A549 (cell line): ENCODE measurements around the gene BCAS3. TPM values are rescaled to one million over a fixed set of nuclear protein-coding genes. Genes with fewer than 3 reads are reported as not detected.

ENCODE experiments used
- ATAC-seq, 2 experiments: fragments of 200-7000 bp in 1 of 2; fragments of >200 bp in 1 of 2; cut with Nextera tagmentation in 1 of 2; cut with Tn5 transposase in 1 of 2; 3 replicates each; pipeline versions ENCODE4 v1.8.0 to v1.9.1; 2018 to 2020; ENCODE audit warnings: mild to moderate bottlenecking in 1 of 2, moderate library complexity in 1 of 2
- CTCF ChIA-PET: fragments of 300-600 bp; sonication (Branson Sonifier 250); formaldehyde crosslinking; extraction: SDS; loops from one replicate; lab custom pipeline; 2021; ENCODE audit warnings: antibody characterized with exemption, inconsistent platforms; lab: Yijun Ruan, JAX
- POLR2A ChIA-PET: fragments of 350-600 bp; formaldehyde crosslinking; extraction: SDS; loops from one replicate; lab custom pipeline; 2021; ENCODE audit warnings: antibody characterized with exemption, inconsistent platforms; lab: Yijun Ruan, JAX
- DNase-seq, 2 experiments: peaks; one replicate each; pipeline versions ENCODE4 v3.0.0 to v3.0.0-alpha.2; 2011 to 2016; ENCODE audit warnings: low read depth in 1 of 2, low spot score in 1 of 2
- FAIRE-seq: peaks from 2 replicates; lab custom pipeline; 2011; peaks lifted over from hg19 to GRCh38; lab: Jason Lieb, UNC
- H3K27ac ChIP-seq, 2 experiments: fragments of >200 bp; sonication (Bioruptor Twin); formaldehyde crosslinking; 3 replicates each; pipeline ENCODE4 v1.5.1; 2016 to 2017
- H3K4me1 ChIP-seq: fragments of >200 bp; sonication (Bioruptor Twin); formaldehyde crosslinking; 3 replicates; pipeline ENCODE4 v1.6.1; 2016
- H3K4me2 ChIP-seq: fragments of >200 bp; sonication (Bioruptor Twin); formaldehyde crosslinking; 3 replicates; pipeline ENCODE4 v1.6.1; 2016
- H3K4me3 ChIP-seq: fragments of >200 bp; sonication (Bioruptor Twin); formaldehyde crosslinking; 3 replicates; pipeline ENCODE4 v1.5.1; 2016
- H3K9me3 ChIP-seq: fragments of >200 bp; sonication (Bioruptor Twin); formaldehyde crosslinking; 3 replicates; pipeline ENCODE4 v1.6.1; 2016
- BHLHE40 ChIP-seq: IDR thresholded peaks from 2 replicates; pipeline ENCODE4 v1.6.1; 2012; ENCODE audit warnings: low read depth, low read length, inconsistent platforms
- CHD4 ChIP-seq: fragments of 200-600 bp; sonication (generic); IDR thresholded peaks from 2 replicates; pipeline ENCODE4 v1.6.1; 2016; ENCODE audit warnings: antibody characterized with exemption, mild to moderate bottlenecking, borderline replicate concordance
- ELK1 ChIP-seq: fragments of 150-350 bp; IDR thresholded peaks from 2 replicates; pipeline ENCODE4 v1.6.1; 2014; ENCODE audit warnings: low read depth, mild to moderate bottlenecking, low read length
- EP300 ChIP-seq, 2 experiments: fragments of >200 bp; sonication (Bioruptor Twin); formaldehyde crosslinking; IDR thresholded peaks; 2 replicates in 1 of 2; 3 replicates in 1 of 2; pipeline ENCODE4 v1.6.1; 2016 to 2017
- ESRRA ChIP-seq: fragments of 150-350 bp; IDR thresholded peaks from 2 replicates; pipeline ENCODE4 v1.6.1; 2014; ENCODE audit warnings: mild to moderate bottlenecking, low read length, borderline replicate concordance
- FOSB ChIP-seq: fragments of 250-450 bp; sonication (Bioruptor Pico); IDR thresholded peaks from 2 replicates; pipeline ENCODE4 v1.5.0; 2020; ENCODE audit warnings: mild to moderate bottlenecking, moderate library complexity
- FOSL2 ChIP-seq, 2 experiments: fragments of 450-650 bp in 1 of 2; fragments of >200 bp in 1 of 2; sonication (Bioruptor Twin) in 1 of 2; formaldehyde crosslinking; IDR thresholded peaks; 2 replicates each; pipeline versions ENCODE4 v1.5.0 to v1.6.1; 2016 to 2020; ENCODE audit warnings: mild to moderate bottlenecking in 1 of 2, moderate library complexity in 1 of 2
- JUN ChIP-seq, 2 experiments: fragments of >200 bp; sonication (Bioruptor Twin); formaldehyde crosslinking; IDR thresholded peaks; 2 replicates in 1 of 2; 3 replicates in 1 of 2; pipeline ENCODE4 v1.6.1; 2016 to 2017
- KDM1A ChIP-seq: fragments of 200-600 bp; sonication (generic); IDR thresholded peaks from 2 replicates; pipeline ENCODE4 v1.6.1; 2016; ENCODE audit warnings: low read depth, mild to moderate bottlenecking
- MAZ ChIP-seq: fragments of 150-350 bp; IDR thresholded peaks from 2 replicates; pipeline ENCODE4 v1.6.1; 2014; ENCODE audit warnings: antibody characterized with exemption, low read depth, low read length, borderline replicate concordance
- MYC ChIP-seq: IDR thresholded peaks from 2 replicates; pipeline ENCODE4 v1.6.1; 2012; ENCODE audit warnings: mild to moderate bottlenecking, inconsistent platforms, low read length, improper control_type of control experiment, borderline replicate concordance
- NFE2L2 ChIP-seq: fragments of 150-350 bp; conservative IDR thresholded peaks from 2 replicates; pipeline ENCODE4 v1.6.1; 2014; ENCODE audit warnings: low read length
- POLR2AphosphoS2 ChIP-seq: conservative IDR thresholded peaks from 2 replicates; pipeline ENCODE4 v1.6.1; 2012; ENCODE audit warnings: low read length, improper control_type of control experiment, inconsistent platforms
- RAD21 ChIP-seq, 2 experiments: fragments of >200 bp in 1 of 2; sonication (Bioruptor Twin) in 1 of 2; formaldehyde crosslinking in 1 of 2; IDR thresholded peaks in 1 of 2; conservative IDR thresholded peaks in 1 of 2; 2 replicates in 1 of 2; 3 replicates in 1 of 2; pipeline ENCODE4 v1.6.1; 2012 to 2018; ENCODE audit warnings: inconsistent platforms in 1 of 2
- RFX5 ChIP-seq: fragments of 450-650 bp; IDR thresholded peaks from 2 replicates; pipeline ENCODE4 v1.7.1; 2014; ENCODE audit warnings: antibody characterized with exemption, mild to moderate bottlenecking, moderate library complexity
- SMC3 ChIP-seq: fragments of >200 bp; sonication (Bioruptor Twin); formaldehyde crosslinking; IDR thresholded peaks from 3 replicates; pipeline ENCODE4 v1.6.1; 2018; ENCODE audit warnings: inconsistent platforms
- TFCP2L1 ChIP-seq: fragments of 250-450 bp; sonication (Bioruptor Pico); IDR thresholded peaks from 2 replicates; pipeline ENCODE4 v1.5.0; 2021; ENCODE audit warnings: mild to moderate bottlenecking
- ZC3H11A ChIP-seq: fragments of 450-650 bp; IDR thresholded peaks from 2 replicates; pipeline ENCODE4 v1.6.1; 2014; ENCODE audit warnings: antibody characterized with exemption, mild to moderate bottlenecking
- ZFP36 ChIP-seq: fragments of 450-650 bp; IDR thresholded peaks from 2 replicates; pipeline ENCODE4 v1.6.1; 2014; ENCODE audit warnings: borderline replicate concordance; ENCODE audit not compliant: partially characterized antibody
- ZNF302 ChIP-seq: fragments of 250-450 bp; sonication (Bioruptor Pico); IDR thresholded peaks from 2 replicates; pipeline ENCODE4 v1.9.0; 2021; ENCODE audit warnings: inconsistent platforms, mild to moderate bottlenecking, moderate library complexity
- WGBS: methylation state at CpG from one replicate; pipeline ENCODE4 v1.1.6; 2017; ENCODE audit errors: missing lambda C conversion rate; 5-methylcytosine and 5-hydroxymethylcytosine counted together
- polyA plus RNA-seq, 4 experiments: library from polyadenylated mRNA; depleted of rRNA in 3 of 4; stranded (reverse); fragments of >200 nt; fragmentation: RNase III in 1 of 4; extraction: RNeasy Plus Mini Kit Qiagen cat#74134 plus additional on column Dnase treatment in 1 of 4; gene quantifications; 2 replicates in 3 of 4; 3 replicates in 1 of 4; pipeline ENCODE4 v1.2.3, GENCODE V29; 2011 to 2017
- TF ChIP-seq, protein P1 (sequence below): fragments of >200 bp; sonication (Bioruptor Twin); formaldehyde crosslinking; IDR thresholded peaks from 3 replicates; pipeline ENCODE4 v1.6.1; 2016
- TF ChIP-seq, protein P2 (sequence below): fragments of 450-650 bp; IDR thresholded peaks from 2 replicates; pipeline ENCODE4 v1.6.1; 2014; ENCODE audit warnings: antibody characterized with exemption

Gene BCAS3
- polyA plus RNA-seq, 2 of the 4 experiments (the other 2 are of a cell fraction), result 14.7 to 43.4 TPM

- ATAC-seq, result no peak
- Histone ChIP-seq H3K4me1 (peaks cover 17% of the 10 kb centered on the region), H3K27ac (no peak overlapping the region), H3K4me2 (no peak overlapping the region), H3K9me3 (no peaks in the 10 kb centered on the region), H3K4me3 (no peak overlapping the region)
- TF ChIP-seq, protein P1, sequence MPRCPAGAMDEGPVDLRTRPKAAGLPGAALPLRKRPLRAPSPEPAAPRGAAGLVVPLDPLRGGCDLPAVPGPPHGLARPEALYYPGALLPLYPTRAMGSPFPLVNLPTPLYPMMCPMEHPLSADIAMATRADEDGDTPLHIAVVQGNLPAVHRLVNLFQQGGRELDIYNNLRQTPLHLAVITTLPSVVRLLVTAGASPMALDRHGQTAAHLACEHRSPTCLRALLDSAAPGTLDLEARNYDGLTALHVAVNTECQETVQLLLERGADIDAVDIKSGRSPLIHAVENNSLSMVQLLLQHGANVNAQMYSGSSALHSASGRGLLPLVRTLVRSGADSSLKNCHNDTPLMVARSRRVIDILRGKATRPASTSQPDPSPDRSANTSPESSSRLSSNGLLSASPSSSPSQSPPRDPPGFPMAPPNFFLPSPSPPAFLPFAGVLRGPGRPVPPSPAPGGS, result no peak
- TF ChIP-seq ZNF302 (CRISPR knock-in tag) (no peak), FOSB (CRISPR knock-in tag) (no peak), RAD21 (conservative IDR thresholded peaks at IDR 0.05 in 1 of 2, IDR thresholded peaks at IDR 0.05 in 1 of 2) (no peak), KDM1A (no peak), EP300 (IDR thresholded peaks at IDR 0.05) (no peak), ESRRA (no peak), POLR2AphosphoS2 (no peak), MAZ (no peak), MYC (no peak), ZFP36 (no peak), NFE2L2 (no peak), CHD4 (no peak), SMC3 (no peak), ELK1 (no peak)
- 90% methylated on average over 1 of the region's 1 CpG for WGBS
- DNase-seq, result no peak
- ChIA-PET CTCF (interaction anchor here (1.1 kb wide), 1 partner anchor 255 kb away, joined by 3 read pairs; no protein-coding TSS in a partner anchor), POLR2A (no interaction called here)
- FAIRE-seq, result no peak
Measured at GRCh38 chr17:60716766-60717165, 39.1 kb downstream of the BCAS3 start.

DNA sequence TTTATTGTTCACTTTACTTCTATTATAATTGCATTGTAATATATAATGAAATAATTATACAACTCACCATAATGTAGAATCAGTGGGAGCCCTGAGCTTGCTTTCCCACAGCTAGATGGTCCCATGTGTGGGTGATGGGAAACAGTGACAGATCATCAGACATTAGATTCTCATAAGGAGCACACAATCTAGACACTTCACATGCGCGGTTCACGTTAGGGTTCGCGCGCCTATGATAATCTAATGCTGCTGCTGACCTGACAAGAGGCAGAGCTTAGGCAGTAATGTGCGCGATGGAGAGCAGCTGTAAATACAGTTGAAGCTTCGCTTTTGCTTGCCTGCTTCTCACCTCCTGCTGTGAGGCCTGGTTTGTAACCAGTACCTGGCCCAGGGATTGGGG, 40.2 kb downstream of the BCAS3 start:
- DNase-seq (no peak), ATAC-seq (no peak), FAIRE-seq (no peak)
- POLR2A ChIA-PET, result no interaction called here
- WGBS, result 90% methylated on average over 9 of the region's 9 CpGs
- CTCF ChIA-PET, result interaction anchor here (0.9 to 1.4 kb wide), 3 partner anchors 10 to 672 kb away, joined by 3 to 6 read pairs (median 4); no protein-coding TSS in a partner anchor
- TF ChIP-seq, protein P2, sequence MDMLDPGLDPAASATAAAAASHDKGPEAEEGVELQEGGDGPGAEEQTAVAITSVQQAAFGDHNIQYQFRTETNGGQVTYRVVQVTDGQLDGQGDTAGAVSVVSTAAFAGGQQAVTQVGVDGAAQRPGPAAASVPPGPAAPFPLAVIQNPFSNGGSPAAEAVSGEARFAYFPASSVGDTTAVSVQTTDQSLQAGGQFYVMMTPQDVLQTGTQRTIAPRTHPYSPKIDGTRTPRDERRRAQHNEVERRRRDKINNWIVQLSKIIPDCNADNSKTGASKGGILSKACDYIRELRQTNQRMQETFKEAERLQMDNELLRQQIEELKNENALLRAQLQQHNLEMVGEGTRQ, result no peak
- TF ChIP-seq MAZ, result no peak
- TF ChIP-seq BHLHE40, result no peak
- TF ChIP-seq, protein P1, result no peak
- TF ChIP-seq RFX5, result no peak
- TF ChIP-seq ZNF302 (CRISPR knock-in tag), result no peak
- TF ChIP-seq ZC3H11A, result no peak
- TF ChIP-seq JUN (IDR thresholded peaks at IDR 0.05), result no peak
- no peak for TF ChIP-seq FOSL2 (IDR thresholded peaks at IDR 0.05)
- TF ChIP-seq FOSL2 (CRISPR knock-in tag; IDR thresholded peaks at IDR 0.05), result no peak
- TF ChIP-seq TFCP2L1 (CRISPR knock-in tag), result no peak
- H3K27ac ChIP-seq, result no peak overlapping the region
- H3K4me1 ChIP-seq, result peaks cover 8% of the 10 kb centered on the region
- no peak overlapping the region for H3K4me3 ChIP-seq
- H3K4me2 ChIP-seq, result no peak overlapping the region
- H3K9me3 ChIP-seq, result no peaks in the 10 kb centered on the region
